ENCODE data around the gene NEDD1.
A peak's percentile ranks its signal among the peaks of the same experiment; 100 is the strongest.

The NEDD1 gene, protein sequence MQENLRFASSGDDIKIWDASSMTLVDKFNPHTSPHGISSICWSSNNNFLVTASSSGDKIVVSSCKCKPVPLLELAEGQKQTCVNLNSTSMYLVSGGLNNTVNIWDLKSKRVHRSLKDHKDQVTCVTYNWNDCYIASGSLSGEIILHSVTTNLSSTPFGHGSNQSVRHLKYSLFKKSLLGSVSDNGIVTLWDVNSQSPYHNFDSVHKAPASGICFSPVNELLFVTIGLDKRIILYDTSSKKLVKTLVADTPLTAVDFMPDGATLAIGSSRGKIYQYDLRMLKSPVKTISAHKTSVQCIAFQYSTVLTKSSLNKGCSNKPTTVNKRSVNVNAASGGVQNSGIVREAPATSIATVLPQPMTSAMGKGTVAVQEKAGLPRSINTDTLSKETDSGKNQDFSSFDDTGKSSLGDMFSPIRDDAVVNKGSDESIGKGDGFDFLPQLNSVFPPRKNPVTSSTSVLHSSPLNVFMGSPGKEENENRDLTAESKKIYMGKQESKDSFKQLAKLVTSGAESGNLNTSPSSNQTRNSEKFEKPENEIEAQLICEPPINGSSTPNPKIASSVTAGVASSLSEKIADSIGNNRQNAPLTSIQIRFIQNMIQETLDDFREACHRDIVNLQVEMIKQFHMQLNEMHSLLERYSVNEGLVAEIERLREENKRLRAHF

GRCh38 chr12:96906849-96907670 is at the start of gene NEDD1:
Gene NEDD1, plus strand, starts transcription at chr12:96907257. Its CDS starts 2,503 bp downstream, at chr12:96909760.
- DNase-seq, result peak; percentile 72

DNA sequence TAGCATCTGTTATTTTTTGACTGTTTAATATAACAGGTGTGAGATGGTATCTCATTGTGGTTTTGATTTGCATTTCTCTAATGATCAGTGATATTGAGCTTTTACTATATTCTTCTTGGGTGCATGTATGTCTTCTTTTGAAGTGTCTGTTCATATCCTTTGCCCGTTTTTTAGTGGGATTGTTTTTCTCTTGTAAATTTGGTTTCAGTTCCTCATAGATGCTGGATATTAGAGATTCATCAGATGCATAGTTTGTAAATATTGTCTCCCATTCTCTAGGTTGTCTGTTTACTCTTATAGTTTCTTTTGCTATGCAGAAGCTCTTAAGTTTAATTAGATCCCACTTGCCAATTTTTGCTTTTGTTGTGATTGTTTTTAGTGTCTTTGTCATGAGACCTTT is 48.9 kb upstream of the NEDD1 start:
- DNase-seq, result no peak

DNA sequence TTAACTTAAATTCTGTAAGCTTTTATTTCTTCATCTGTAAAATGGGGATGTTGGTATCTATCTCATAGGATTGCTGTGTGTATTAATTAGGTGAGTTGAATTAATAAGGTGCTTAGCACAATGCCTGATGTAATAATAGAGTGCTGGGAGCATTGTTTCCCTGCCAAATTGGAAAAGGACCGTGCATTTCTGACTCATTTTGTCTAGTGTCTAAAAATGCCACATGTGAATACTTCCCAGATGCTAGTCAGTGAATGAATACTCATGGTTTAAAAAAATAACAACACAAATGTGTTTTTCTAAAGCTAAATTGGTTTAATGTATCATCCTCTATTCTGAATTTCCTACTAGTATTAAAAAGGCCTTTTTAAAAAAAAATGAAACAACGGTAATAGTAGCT is 45.4 kb upstream of the NEDD1 start:
- DNase-seq, result no peak

GRCh38 chr12:96862326-96862725 is 44.7 kb upstream of the NEDD1 start:
- DNase-seq, result no peak

DNA sequence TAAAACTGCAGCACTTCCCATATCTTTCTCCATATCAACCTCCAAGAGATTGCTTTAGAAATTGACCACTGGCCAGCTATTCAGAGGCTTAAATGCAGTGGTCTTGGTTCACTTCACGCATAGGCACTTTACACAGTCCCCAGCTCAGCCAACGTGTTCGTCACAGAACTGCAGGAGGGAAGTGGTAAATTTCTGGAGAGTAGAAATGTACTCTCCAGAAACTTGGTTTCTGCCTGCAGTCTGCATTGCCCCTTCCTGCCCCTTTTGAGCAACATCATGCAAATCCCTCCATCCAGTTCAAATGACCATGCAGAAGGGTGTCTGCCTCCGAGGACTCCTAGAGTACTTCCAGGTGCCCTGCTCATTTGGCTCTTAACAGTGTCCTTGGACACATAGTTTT is 42.7 kb upstream of the NEDD1 start:
- no peak for DNase-seq

GRCh38 chr12:96866801-96867590 is 40.1 kb upstream of the NEDD1 start:
- no peak for DNase-seq

DNA sequence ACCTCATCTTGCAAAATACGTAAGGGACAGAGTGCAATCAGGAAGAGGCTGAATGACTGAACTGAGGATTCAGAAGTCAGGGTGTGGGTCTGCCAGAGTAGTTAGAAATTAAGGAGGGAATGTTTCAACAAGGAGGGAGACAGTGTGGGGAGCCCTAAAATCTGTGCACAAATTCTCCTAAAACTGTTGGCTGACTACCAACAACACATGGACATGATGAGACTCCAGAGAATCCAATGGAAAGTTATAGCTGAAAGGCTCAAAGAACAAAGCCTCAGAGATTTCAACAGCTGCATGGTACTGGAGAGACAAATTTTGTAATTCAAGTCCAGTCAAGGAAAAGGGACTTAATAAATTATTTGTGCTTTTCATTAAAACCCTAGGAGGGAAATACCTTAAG is 36.1 kb upstream of the NEDD1 start:
- no peak for DNase-seq

- no peak for DNase-seq
Measured at GRCh38 chr12:96872961-96873360, 34.1 kb upstream of the NEDD1 start.

GRCh38 chr12:96874211-96874610 is 32.8 kb upstream of the NEDD1 start:
- no peak for DNase-seq

- DNase-seq, result no peak
Measured at GRCh38 chr12:96876966-96877365, 30.1 kb upstream of the NEDD1 start.

GRCh38 chr12:96878704-96879103 is 28.4 kb upstream of the NEDD1 start:
- DNase-seq, result no peak

DNA sequence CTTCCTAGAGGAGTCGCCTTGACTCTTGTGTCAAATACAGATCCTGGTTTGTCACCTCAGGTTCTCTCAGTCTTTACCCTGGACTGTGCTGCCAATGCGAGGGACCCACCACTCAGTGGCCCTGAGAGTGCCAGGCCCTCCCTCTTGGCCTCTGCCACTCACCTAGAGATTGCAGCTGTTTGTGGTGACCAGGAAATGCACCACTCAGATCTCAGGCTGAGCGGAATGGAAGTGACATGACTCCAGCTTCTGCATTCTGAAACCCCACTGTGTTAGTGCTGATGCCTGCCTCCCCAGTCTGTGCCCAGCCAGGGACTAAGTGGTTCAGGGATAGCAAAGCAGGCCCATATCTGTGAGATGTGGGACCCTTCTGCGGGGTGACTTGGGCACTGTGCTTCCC is 27.8 kb upstream of the NEDD1 start:
- no peak for DNase-seq

DNA sequence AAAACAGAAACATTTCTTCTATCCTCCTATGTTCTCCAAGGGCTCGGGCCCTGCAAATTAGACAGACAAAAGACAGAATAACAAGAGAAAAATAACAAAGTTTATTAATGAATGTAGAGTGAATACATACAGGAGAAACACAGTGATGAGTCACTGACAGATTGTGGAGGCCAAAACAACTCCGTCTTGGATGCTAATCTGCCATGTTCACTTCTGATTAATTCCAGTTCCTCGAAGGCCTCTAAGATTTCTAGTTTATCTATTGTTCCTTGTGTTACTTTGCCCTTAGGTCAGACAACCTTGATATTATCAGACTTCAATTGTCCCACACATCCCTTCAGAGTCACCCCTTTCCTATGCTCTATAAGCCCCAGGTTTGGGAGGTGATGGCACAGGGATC is 26.8 kb upstream of the NEDD1 start:
- DNase-seq, result no peak

DNA sequence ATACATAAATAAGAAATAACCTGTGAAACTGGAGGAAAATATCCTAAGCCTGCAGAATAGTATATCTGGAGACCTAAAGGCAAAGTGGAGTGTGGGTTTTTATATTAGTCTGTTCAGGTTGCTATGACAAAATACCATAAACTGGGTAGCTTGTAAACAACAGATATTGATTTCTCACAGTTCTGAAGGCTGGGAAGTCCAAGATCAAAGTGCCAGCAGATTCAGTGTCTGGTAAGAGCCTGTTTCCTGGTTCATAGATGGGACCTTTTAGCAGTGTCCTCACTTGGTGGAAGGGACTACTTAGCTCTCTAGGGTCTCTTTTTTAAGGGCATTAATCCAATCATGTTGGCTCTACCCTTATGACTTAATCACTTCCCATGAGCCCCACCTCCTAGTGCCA is 25.4 kb upstream of the NEDD1 start:
- DNase-seq, result no peak

- DNase-seq, result no peak
Measured at GRCh38 chr12:96882862-96883261, 24.2 kb upstream of the NEDD1 start.

DNA sequence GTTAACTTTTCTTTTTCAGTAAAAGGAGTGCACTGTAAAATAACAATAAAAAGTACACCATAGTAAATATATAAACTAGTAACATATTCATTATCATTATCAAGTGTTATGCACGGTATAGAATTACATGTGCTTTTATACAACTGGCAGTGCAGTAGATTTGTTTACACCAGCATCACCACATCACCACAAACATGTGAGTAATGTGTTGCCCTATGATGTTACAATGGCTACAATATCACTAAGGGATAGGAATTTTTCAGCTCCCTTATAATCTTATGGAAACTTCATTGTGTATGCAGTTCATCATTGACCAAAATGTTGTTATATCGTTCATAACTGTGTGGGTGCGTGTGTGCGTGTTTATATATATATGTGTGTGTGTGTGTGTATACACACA is 23.5 kb upstream of the NEDD1 start:
- DNase-seq, result no peak

- no peak for DNase-seq
Measured at GRCh38 chr12:96886998-96887677, 19.9 kb upstream of the NEDD1 start.

DNA sequence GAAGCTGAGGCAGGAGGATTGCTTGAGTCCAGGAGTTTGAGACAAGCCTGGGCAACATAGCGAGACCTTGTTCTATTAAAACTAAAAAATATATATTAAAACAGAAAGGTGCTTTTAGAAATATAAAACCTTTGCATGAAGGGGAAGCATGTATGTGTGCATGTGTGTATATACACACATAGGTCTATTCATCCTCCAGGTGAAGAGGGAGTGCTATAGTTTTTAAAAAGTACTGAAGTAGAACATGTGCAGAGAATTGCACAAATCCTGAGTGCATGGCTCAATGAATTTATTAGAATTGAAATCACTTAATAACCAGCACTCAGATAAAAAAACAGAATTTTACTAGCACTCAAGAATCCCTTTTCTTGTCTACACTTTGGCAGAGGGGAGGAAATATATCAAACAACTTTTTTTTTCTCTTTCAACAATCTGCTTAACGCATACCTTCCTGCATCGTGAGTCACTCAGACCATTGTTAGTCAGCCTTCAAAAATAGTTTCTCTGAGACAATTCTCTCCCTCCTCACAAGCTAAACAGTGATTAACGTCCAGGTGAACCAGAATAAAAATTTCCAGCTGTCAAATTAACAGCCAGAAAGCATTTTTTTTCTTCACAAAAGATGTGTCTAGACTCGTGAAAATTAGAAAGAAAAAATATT is 17.7 kb upstream of the NEDD1 start:
- DNase-seq, result no peak

GRCh38 chr12:96890331-96890730 is 16.7 kb upstream of the NEDD1 start:
- no peak for DNase-seq

GRCh38 chr12:96892104-96892503 is 15.0 kb upstream of the NEDD1 start:
- no peak for DNase-seq

DNA sequence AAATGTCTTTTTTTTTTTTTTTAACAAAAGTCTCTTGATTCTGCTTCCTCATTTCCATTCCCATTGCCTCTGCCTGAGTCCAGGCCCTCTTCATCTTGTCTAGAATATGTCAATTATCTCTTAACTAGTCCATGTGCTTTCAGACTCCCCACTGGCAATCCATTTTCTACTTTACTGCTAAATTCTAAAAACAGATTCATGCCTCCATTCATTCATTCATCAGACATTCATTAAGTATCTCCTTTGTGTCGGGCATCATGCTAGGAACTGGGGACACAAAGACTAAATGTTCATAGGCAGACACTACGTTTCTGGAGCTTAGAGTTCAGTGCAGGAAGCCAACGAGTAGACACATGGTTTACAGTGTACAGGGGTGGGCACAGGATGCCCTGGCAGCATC is 9.6 kb upstream of the NEDD1 start:
- no peak for DNase-seq

DNA sequence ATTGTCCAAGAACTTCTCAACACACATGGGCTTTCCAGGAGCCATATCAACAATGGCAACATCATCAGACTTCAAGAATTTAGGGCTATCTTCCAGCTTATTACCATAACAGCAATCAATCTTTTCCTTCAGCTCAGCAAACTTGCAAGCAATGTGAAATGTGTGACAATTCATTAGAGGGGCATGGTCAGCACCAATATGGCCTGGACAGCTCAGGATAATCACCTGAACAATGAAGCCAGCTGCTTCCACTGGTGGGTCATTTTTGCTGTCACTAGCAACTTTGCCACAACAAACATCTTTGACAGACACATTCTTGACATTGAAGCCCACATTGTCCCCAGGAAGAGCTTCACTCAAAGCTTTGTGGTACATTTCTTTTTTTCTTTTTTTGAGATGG is 5.9 kb upstream of the NEDD1 start:
- no peak for DNase-seq

All from NCI-H510A treated with DMSO at 0.1 percent for 48 hours (cell line).